ENCODE measurements around the gene ACADSB.

Gene ACADSB

GRCh38 chr10:123100030-123100762, 91.4 kb downstream of the ACADSB start:
- no peak for DNase-seq (ENCODE audit: low read depth in 2 of 2)

GRCh38 chr10:123101872-123102271, 93.1 kb downstream of the ACADSB start:
- DNase-seq (ENCODE audit: low read depth in 2 of 2): no peak

GRCh38 chr10:123102673-123103072, 93.9 kb downstream of the ACADSB start:
- DNase-seq (ENCODE audit: low read depth in 2 of 2): no peak

- no peak for DNase-seq (ENCODE audit: low read depth in 2 of 2)
Measured at GRCh38 chr10:123103944-123104343, 95.1 kb downstream of the ACADSB start.

Measured in stimulated activated CD8-positive, alpha-beta memory T cell treated with anti-CD3 and anti-CD28 coated beads, Interleukin-15, amount 100 ng/mL, for 48 hours (primary cell).